ENCODE data around the gene LITAFD. TPM values are rescaled to one million over a fixed set of nuclear protein-coding genes. Genes with fewer than 3 reads are reported as not detected.
A peak's percentile ranks its signal among the peaks of the same experiment; 100 is the strongest.

The LITAFD gene
- total RNA-seq, 1 donor from 2014 or later: not detected

DNA sequence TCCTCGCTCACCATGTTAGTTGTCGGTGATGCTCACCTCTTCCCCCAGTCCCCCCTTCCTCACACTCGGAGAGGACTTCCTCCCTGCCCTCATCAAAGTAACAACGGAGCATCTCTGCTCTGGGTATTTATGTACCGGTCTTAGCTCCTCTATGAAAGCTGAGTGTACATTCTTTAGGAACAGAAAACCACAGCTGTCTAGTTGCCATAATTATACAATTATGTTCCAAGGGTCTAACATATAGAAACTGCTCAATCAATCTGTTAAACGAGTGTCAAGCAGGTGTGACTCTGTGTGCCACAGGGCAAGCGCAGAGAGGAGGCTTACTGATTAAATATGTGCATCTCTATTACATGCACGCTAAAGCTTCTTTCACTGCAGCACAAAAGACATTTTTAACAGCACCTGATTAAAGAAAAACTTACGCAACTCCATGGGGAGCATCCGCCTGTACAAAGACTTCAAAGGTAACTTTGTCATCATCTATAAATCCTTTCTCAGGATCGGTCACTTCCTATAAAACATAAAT is 37.8 kb downstream of the LITAFD start:
- H3K27ac ChIP-seq: no peak overlapping the region
- TF ChIP-seq, protein P1, sequence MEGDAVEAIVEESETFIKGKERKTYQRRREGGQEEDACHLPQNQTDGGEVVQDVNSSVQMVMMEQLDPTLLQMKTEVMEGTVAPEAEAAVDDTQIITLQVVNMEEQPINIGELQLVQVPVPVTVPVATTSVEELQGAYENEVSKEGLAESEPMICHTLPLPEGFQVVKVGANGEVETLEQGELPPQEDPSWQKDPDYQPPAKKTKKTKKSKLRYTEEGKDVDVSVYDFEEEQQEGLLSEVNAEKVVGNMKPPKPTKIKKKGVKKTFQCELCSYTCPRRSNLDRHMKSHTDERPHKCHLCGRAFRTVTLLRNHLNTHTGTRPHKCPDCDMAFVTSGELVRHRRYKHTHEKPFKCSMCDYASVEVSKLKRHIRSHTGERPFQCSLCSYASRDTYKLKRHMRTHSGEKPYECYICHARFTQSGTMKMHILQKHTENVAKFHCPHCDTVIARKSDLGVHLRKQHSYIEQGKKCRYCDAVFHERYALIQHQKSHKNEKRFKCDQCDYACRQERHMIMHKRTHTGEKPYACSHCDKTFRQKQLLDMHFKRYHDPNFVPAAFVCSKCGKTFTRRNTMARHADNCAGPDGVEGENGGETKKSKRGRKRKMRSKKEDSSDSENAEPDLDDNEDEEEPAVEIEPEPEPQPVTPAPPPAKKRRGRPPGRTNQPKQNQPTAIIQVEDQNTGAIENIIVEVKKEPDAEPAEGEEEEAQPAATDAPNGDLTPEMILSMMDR (IDR thresholded peaks at IDR 0.05): no peak
- H3K27me3 ChIP-seq (ENCODE audit: low read depth): no peaks in the 10 kb centered on the region
- ATAC-seq: no peak
- H3K36me3 ChIP-seq: peaks cover 95% of the 10 kb centered on the region
- H3K4me3 ChIP-seq: no peak overlapping the region
- H3K4me1 ChIP-seq: peaks cover 9% of the 10 kb centered on the region
- no peaks in the 10 kb centered on the region for H3K9me3 ChIP-seq
- intact Hi-C loops (cut with DNase I): no loop called here
- no peak for DNase-seq

GRCh38 chr16:8920645-8921346 is 38.6 kb downstream of the LITAFD start:
- ATAC-seq (no peak), DNase-seq (no peak)
- Histone ChIP-seq H3K36me3 (peaks cover 92% of the 10 kb centered on the region), H3K27me3 (ENCODE audit: low read depth) (no peaks in the 10 kb centered on the region), H3K9me3 (no peaks in the 10 kb centered on the region), H3K4me3 (no peak overlapping the region), H3K4me1 (peaks cover 9% of the 10 kb centered on the region), H3K27ac (no peak overlapping the region)
- intact Hi-C loops (cut with DNase I): no loop called here
- TF ChIP-seq, protein P1 (IDR thresholded peaks at IDR 0.05): no peak

DNA sequence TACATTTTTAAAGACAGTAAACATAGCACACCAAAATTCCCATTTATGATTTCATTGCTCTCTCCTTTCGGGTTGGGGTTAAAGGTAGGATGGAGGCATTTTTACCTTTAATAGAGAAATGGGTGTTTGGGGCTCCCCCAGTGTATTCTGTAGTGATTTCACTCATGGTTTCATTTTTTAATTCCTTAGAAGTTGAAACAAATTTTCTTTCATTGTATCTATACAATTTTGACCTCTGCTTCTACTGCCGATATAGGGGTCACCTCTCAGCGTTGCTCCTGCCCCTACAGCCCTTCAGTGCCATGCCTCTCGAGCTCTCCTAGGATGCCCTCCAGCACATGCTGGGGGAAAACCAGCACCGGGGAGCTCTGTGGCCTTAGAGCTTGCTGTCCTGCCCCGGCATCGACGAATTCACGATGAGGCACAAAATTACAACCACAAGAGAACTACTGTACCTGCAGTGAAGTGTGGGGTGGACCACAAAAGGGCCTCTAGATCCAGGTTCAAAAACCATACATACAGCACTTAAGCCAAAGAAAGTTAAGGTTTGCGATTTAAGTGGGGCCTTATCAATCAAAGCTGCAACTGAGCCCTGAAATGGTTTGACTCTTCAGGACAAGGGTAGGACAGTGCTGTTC is 39.3 kb downstream of the LITAFD start:
- Histone ChIP-seq H3K9me3 (no peaks in the 10 kb centered on the region), H3K27me3 (ENCODE audit: low read depth) (no peaks in the 10 kb centered on the region), H3K27ac (no peak overlapping the region), H3K36me3 (peaks cover 92% of the 10 kb centered on the region), H3K4me1 (peaks cover 9% of the 10 kb centered on the region), H3K4me3 (no peak overlapping the region)
- ATAC-seq: no peak
- intact Hi-C loops (cut with DNase I): no loop called here
- TF ChIP-seq, protein P1 (IDR thresholded peaks at IDR 0.05): no peak
- no peak for DNase-seq

DNA sequence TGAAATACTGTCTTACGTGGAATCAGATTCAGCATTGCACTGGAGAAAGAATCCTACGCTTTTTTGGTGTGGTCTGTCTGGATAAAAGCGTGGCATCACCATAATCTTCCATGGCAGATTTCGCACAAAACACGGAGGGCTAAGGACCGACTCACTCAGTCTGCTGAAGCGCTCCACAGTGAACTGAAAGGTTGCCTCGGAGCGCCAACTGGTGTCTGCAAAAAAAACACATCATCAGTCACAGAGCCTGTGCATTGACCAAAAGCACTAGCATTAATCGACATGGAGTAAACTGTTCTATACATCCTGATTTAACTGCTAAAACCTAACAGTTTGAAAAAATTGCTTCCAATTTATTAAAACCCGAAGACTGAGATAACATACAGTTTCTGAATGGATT is 41.0 kb downstream of the LITAFD start:
- intact Hi-C loops (cut with DNase I): no loop called here
- no peak for ATAC-seq
- H3K27ac ChIP-seq: no peak overlapping the region

DNA sequence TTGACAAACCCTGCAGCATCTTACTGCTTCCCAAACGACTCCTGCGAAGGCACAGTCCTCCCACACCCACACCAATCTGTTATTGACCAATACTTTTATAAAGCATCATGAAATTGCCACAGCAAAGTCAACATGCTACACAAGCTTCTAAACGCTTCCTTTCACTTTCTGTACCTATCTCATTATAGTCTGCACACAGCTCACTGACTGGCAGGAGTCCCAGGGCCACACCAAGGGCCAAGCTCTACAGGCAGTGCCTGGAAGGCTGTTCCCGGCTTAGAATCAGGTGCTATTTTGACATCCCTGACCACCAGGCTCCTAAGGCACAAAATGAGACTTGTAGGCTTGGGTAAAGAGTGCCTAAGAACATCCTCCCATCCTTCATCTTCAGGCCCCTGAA is 42.1 kb downstream of the LITAFD start:
- H3K9me3 ChIP-seq: no peaks in the 10 kb centered on the region
- ATAC-seq (peak; percentile 69 to 75), DNase-seq (no peak)
- H3K27ac ChIP-seq: no peak overlapping the region
- H3K4me3 ChIP-seq: no peak overlapping the region
- TF ChIP-seq, protein P1 (IDR thresholded peaks at IDR 0.05): no peak
- peaks cover 25% of the 10 kb centered on the region for H3K4me1 ChIP-seq
- intact Hi-C loops (cut with DNase I): no loop called here
- H3K27me3 ChIP-seq (ENCODE audit: low read depth): no peaks in the 10 kb centered on the region
- peaks cover 91% of the 10 kb centered on the region for H3K36me3 ChIP-seq

More for the DNA sequence above, 41.0 kb downstream of the LITAFD start:
- Histone ChIP-seq H3K27me3 (ENCODE audit: low read depth) (no peaks in the 10 kb centered on the region), H3K4me1 (peaks cover 19% of the 10 kb centered on the region), H3K36me3 (peaks cover 91% of the 10 kb centered on the region), H3K9me3 (no peaks in the 10 kb centered on the region), H3K4me3 (no peak overlapping the region)
- TF ChIP-seq, protein P1 (IDR thresholded peaks at IDR 0.05): no peak
- DNase-seq: no peak

Data from lower lobe of right lung (tissue), 2 donors.